Esophagus muscularis mucosa (tissue), 4 donors: ENCODE data around the gene DHX35. TPM values are rescaled to one million over a fixed set of nuclear protein-coding genes. Genes with fewer than 3 reads are reported as not detected.

ENCODE experiments used
- DNase-seq: peaks from one replicate; pipeline ENCODE4 v3.0.0-alpha.2; 2017; ENCODE audit errors: extremely low spot score
- H3K27ac ChIP-seq, 4 donors: fragments of 200-600 bp; sonication (generic); replicated peaks in 1 of 4; 1 replicate in 3 of 4; 2 replicates in 1 of 4; pipeline ENCODE4 v1.5.1; 2016 to 2019; ENCODE audit warnings: mild to moderate bottlenecking in 1 of 4
- H3K27me3 ChIP-seq, 4 donors: fragments of 200-600 bp; sonication (generic); one replicate each; pipeline versions ENCODE4 v1.5.1 to v1.6.0; 2016 to 2019
- H3K36me3 ChIP-seq, 4 donors: fragments of 200-600 bp; sonication (generic); one replicate each; pipeline ENCODE4 v1.5.1; 2016 to 2019
- H3K4me1 ChIP-seq, 4 donors: fragments of 200-600 bp; sonication (generic); one replicate each; pipeline ENCODE4 v1.5.1; 2016 to 2019
- H3K4me3 ChIP-seq, 4 donors: fragments of 200-600 bp; sonication (generic); 1 replicate in 2 of 4; 2 replicates in 2 of 4; pipeline ENCODE4 v1.5.1; 2016 to 2019; ENCODE audit warnings: mild to moderate bottlenecking in 4 of 4, moderate library complexity in 1 of 4
- H3K9me3 ChIP-seq, 4 donors: fragments of 200-600 bp; sonication (generic); 1 replicate in 3 of 4; 2 replicates in 1 of 4; pipeline ENCODE4 v1.5.1; 2016 to 2019
- CTCF ChIP-seq, 3 experiments: fragments of 200-600 bp in 2 of 3; fragments of 450-650 bp in 1 of 3; sonication (generic) in 2 of 3; IDR thresholded peaks; one replicate each; pipeline ENCODE4 v1.5.1; 2017 to 2019; ENCODE audit warnings: antibody characterized with exemption in 3 of 3, mild to moderate bottlenecking in 2 of 3, moderate library complexity in 1 of 3
- EP300 ChIP-seq: sonication (generic); formaldehyde crosslinking; IDR thresholded peaks from one replicate; pipeline ENCODE4 v1.6.1; 2017; ENCODE audit warnings: antibody characterized with exemption
- POLR2A ChIP-seq: fragments of 450-650 bp; IDR thresholded peaks from one replicate; pipeline ENCODE4 v1.6.1; 2017; ENCODE audit warnings: antibody characterized with exemption, moderate library complexity, mild to moderate bottlenecking, low read depth
- POLR2AphosphoS5 ChIP-seq, 2 donors: sonication (generic); formaldehyde crosslinking; IDR thresholded peaks; one replicate each; pipeline ENCODE4 v1.6.1; 2017; ENCODE audit warnings: antibody characterized with exemption in 2 of 2
- whole genome bisulfite sequencing: methylation state at CpG from one replicate; pipeline ENCODE4 v1.1.5; 2018; 5-methylcytosine and 5-hydroxymethylcytosine counted together
- intact Hi-C: fragments of 100-400 bp; cut with DNase I; formaldehyde crosslinking; loops from one replicate; pipeline ENCODE4 v1.15.1; 2023
- total RNA-seq, 4 donors: library from RNA; depleted of rRNA; stranded (reverse); fragments of >200 nt; gene quantifications; one replicate each; pipeline versions ENCODE4 v1.1.0 to v1.2.1, GENCODE V29; 2016

The DHX35 gene
- total RNA-seq, 4 donors from 2014 or later: 19.7 to 31.7 (median 24.5) TPM

- DNase-seq: no peak
- Histone ChIP-seq H3K4me3 (no peak overlapping the region), H3K27ac (peak overlapping the region; percentile 60 to 90 (median 72)), H3K9me3 (no peaks in the 10 kb centered on the region), H3K27me3 (no peaks in the 10 kb centered on the region), H3K4me1 (peaks cover 0 to 25% (median 16%) of the 10 kb centered on the region in 4 donors), H3K36me3 (peaks cover 31 to 97% (median 69%) of the 10 kb centered on the region in 4 donors)
- intact Hi-C loops: no loop called here
- 69% methylated on average over 5 of the region's 5 CpGs for WGBS
- no peak for TF ChIP-seq CTCF (IDR thresholded peaks at IDR 0.05)
- no peak for TF ChIP-seq POLR2AphosphoS5 (IDR thresholded peaks at IDR 0.05)
- TF ChIP-seq EP300: no peak
- no peak for TF ChIP-seq POLR2A
Observed at GRCh38 chr20:39029364-39029763, 67.2 kb downstream of the DHX35 start.

- intact Hi-C loops: no loop called here
- Histone ChIP-seq H3K9me3 (no peaks in the 10 kb centered on the region), H3K27me3 (no peaks in the 10 kb centered on the region), H3K4me1 (peaks cover 0 to 41% (median 32%) of the 10 kb centered on the region in 4 donors), H3K36me3 (peaks cover 22 to 100% (median 78%) of the 10 kb centered on the region in 4 donors), H3K27ac (peak overlapping the region; percentile 3 to 90 (median 72)), H3K4me3 (no peak overlapping the region)
- DNase-seq: no peak
- TF ChIP-seq POLR2A (no peak), CTCF (IDR thresholded peaks at IDR 0.05) (no peak), EP300 (no peak), POLR2AphosphoS5 (IDR thresholded peaks at IDR 0.05) (no peak)
- WGBS: 98% methylated on average over 3 of the region's 3 CpGs
Observed at GRCh38 chr20:39032997-39033396, 70.9 kb downstream of the DHX35 start.

GRCh38 chr20:39036011-39036410 is 73.9 kb downstream of the DHX35 start:
- H3K27ac ChIP-seq: peak overlapping the region; percentile 85 to 90 (median 88)
- peaks cover 0 to 35% (median 14%) of the 10 kb centered on the region in 4 donors for H3K4me1 ChIP-seq
- peak in 1 of 2 donors; percentile 12 for TF ChIP-seq POLR2AphosphoS5 (IDR thresholded peaks at IDR 0.05)
- TF ChIP-seq POLR2A: no peak
- H3K4me3 ChIP-seq: no peak overlapping the region
- H3K9me3 ChIP-seq: no peaks in the 10 kb centered on the region
- H3K27me3 ChIP-seq: no peaks in the 10 kb centered on the region
- intact Hi-C loops: loop anchor here (2.0 to 5.0 kb wide), 2 partner anchors 49 to 107 kb away; no protein-coding TSS in a partner anchor
- DNase-seq: no peak
- 91% methylated on average over 1 of the region's 1 CpG for WGBS
- peaks cover 24 to 100% (median 93%) of the 10 kb centered on the region in 4 donors for H3K36me3 ChIP-seq

- Histone ChIP-seq H3K36me3 (peaks cover 21 to 100% (median 88%) of the 10 kb centered on the region in 4 donors), H3K4me3 (no peak overlapping the region), H3K9me3 (no peaks in the 10 kb centered on the region), H3K27me3 (no peaks in the 10 kb centered on the region), H3K4me1 (peaks cover 0 to 37% (median 18%) of the 10 kb centered on the region in 4 donors), H3K27ac (peak overlapping the region; percentile 85 to 90 (median 88))
- intact Hi-C loops: loop anchor here (2.0 to 5.0 kb wide), 2 partner anchors 50 to 108 kb away; no protein-coding TSS in a partner anchor
- TF ChIP-seq POLR2A (no peak), EP300 (peak; percentile 96), POLR2AphosphoS5 (IDR thresholded peaks at IDR 0.05) (peak; percentile 76 to 88), CTCF (IDR thresholded peaks at IDR 0.05) (no peak)
- no peak for DNase-seq
- WGBS: 77% methylated on average over 5 of the region's 5 CpGs
Observed at GRCh38 chr20:39036851-39037250, 74.7 kb downstream of the DHX35 start.

DNA sequence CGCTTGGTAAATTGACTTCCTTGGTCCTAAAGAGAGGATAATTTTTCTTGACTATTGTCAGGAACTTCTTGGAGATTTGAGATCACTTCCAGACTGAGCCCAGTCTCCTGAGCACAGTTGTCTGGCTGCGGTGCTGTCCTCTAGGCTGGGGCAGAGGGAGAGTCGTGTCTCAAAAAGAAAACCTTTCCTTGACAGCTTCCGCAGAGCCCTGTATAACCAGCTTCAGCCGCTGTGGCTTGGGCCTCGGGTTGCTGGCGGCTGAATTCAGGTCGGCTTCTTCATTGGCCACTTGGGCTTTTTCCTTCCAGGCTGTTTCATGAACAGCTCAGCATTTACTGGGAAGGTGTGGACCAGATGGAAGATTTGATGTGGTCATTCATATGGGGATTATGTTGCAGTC is 75.9 kb downstream of the DHX35 start:
- no peak for DNase-seq
- Histone ChIP-seq H3K27ac (peak overlapping the region; percentile 85 to 90 (median 88)), H3K9me3 (no peaks in the 10 kb centered on the region), H3K4me3 (no peak overlapping the region), H3K36me3 (peaks cover 21 to 100% (median 84%) of the 10 kb centered on the region in 4 donors), H3K4me1 (peaks cover 0 to 49% (median 30%) of the 10 kb centered on the region in 4 donors), H3K27me3 (no peaks in the 10 kb centered on the region)
- TF ChIP-seq POLR2AphosphoS5 (IDR thresholded peaks at IDR 0.05) (no peak), EP300 (no peak), CTCF (IDR thresholded peaks at IDR 0.05) (no peak), POLR2A (no peak)
- WGBS: 98% methylated on average over 8 of the region's 8 CpGs
- intact Hi-C loops: loop anchor here (5.0 kb wide), 1 partner anchor 51 kb away; no protein-coding TSS in a partner anchor
